GM12873 (cell line): ENCODE measurements around the gene RYR2.

ENCODE experiments used
- CTCF ChIP-seq: IDR thresholded peaks from 2 replicates; pipeline ENCODE4 v1.5.1; 2012; ENCODE audit warnings: low read depth, mild to moderate bottlenecking, moderate library complexity, low read length, control low read depth; ENCODE audit not compliant: insufficient read depth; ENCODE audit errors: missing control alignments

Gene RYR2

GRCh38 chr1:237834048-237834447 lies 792.1 kb downstream of the RYR2 start:
- no peak for TF ChIP-seq CTCF

DNA sequence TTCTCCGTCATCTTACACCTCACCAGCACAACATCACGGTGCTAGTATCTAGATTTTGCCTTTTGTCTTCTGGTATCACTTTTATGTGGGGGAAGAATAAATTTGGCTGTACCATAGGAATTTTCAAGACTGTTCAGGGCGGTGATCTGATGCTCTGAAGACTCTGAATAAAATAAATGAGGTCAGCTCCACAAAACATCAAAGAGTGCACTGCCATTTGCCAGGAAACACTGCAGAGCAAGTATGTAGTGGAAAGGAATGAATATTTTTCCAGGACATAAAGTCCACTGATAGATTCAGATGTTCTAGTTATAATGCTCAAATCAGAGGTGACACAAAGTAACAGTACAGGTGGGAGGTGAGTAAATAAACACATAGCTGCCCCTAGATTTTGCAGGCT lies 792.5 kb downstream of the RYR2 start:
- TF ChIP-seq CTCF: no peak

- TF ChIP-seq CTCF: no peak
Observed at GRCh38 chr1:237838320-237838719, 796.3 kb downstream of the RYR2 start.

- no peak for TF ChIP-seq CTCF
Observed at GRCh38 chr1:237838904-237839534, 797.0 kb downstream of the RYR2 start.

GRCh38 chr1:237841485-237841884 lies 799.5 kb downstream of the RYR2 start:
- no peak for TF ChIP-seq CTCF

DNA sequence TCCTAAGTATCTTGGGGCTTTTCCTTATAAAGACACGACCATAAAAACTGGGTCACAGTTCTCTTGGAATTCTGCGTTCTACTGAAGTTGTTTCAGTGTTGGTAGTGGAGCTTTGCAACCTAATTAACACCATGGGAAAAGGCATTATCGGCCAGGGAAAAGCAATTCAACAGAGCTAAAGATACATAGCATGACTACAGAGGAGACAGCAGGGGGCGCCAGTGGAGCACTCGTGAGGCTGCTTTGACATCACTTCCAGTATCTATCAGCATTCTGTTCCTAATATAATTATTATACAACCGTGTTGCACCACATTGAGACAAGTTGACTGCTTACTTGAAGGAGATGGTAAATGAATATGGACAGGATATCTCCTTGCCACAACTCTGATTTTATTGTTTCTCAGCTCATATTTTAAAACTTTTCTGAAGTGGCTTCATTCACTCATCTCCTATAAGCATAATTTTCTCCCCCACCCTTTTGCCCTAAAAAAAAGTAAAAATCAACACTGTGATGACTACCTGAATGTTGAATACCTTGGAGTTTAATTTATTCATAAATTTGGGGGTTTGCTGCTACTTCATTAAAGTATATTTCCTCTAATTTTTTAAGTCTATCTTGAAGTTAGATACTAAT lies 809.3 kb downstream of the RYR2 start:
- peak; percentile 72 for TF ChIP-seq CTCF

DNA sequence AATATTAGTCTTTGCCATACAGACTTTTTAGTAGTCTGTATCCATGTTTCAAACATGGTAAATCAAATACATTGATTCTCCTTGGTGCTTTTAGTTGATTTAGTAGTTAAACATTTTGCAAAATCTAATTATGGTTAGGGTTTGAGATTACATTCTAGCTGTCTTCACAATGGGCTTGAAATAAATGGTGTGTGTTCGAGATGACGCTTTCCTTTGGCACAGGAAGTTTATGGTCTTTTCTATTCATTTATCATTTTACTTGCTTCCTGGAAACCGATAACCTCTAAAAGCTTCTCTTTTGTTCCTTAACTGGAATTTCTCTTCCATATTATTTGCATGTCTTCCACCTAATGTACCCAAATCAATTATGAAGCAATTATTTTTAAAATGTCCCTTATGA lies 810.4 kb downstream of the RYR2 start:
- no peak for TF ChIP-seq CTCF
